H1 (cell line): ENCODE data around the gene APEH. TPM values are rescaled to one million over a fixed set of nuclear protein-coding genes. Genes with fewer than 3 reads are reported as not detected.

Experiments
- CTCF ChIA-PET: fragments of 300-600 bp; sonication (Branson Sonifier 250); formaldehyde crosslinking; loops from one replicate; lab custom pipeline; 2021; ENCODE audit not compliant: partially characterized antibody; lab: Charles Lee
- POLR2A ChIA-PET: fragments of 300-600 bp; sonication (Branson Sonifier 250); formaldehyde crosslinking; loops from one replicate; lab custom pipeline; 2021; ENCODE audit warnings: inconsistent platforms; ENCODE audit not compliant: partially characterized antibody; lab: Charles Lee
- DNase-seq, 2 experiments: peaks; one replicate each; pipeline versions ENCODE4 v3.0.0 to v3.0.0-alpha.2; 2010 to 2022; ENCODE audit warnings: low spot score in 2 of 2, low read depth in 1 of 2, mixed read lengths in 1 of 2
- FAIRE-seq: peaks from 2 replicates; lab custom pipeline; 2011; peaks lifted over from hg19 to GRCh38; lab: Jason Lieb, UNC
- H2AFZ ChIP-seq: 2 replicates; pipeline ENCODE4 v1.8.1; 2012; ENCODE audit warnings: low read length, inconsistent platforms
- H2AK5ac ChIP-seq: 2 replicates; pipeline ENCODE4 v1.6.1; 2013; ENCODE audit warnings: low read depth, low read length
- H2BK120ac ChIP-seq: replicated peaks from 2 replicates; pipeline ENCODE3; 2013; ENCODE audit warnings: low read depth, low read length, inconsistent platforms
- H2BK12ac ChIP-seq: 2 replicates; pipeline ENCODE4 v1.6.1; 2013; ENCODE audit warnings: low read depth, low read length
- H2BK15ac ChIP-seq: 2 replicates; pipeline ENCODE4 v1.6.1; 2013; ENCODE audit warnings: low read length
- H2BK20ac ChIP-seq: 2 replicates; pipeline ENCODE4 v1.6.1; 2013; ENCODE audit warnings: low read length
- H2BK5ac ChIP-seq: 2 replicates; pipeline ENCODE4 v1.6.1; 2013; ENCODE audit warnings: low read depth, low read length
- H3K14ac ChIP-seq: 2 replicates; pipeline ENCODE4 v1.6.1; 2013; ENCODE audit warnings: inconsistent platforms; ENCODE audit not compliant: insufficient read length
- H3K18ac ChIP-seq: 2 replicates; pipeline ENCODE4 v1.6.1; 2013; ENCODE audit warnings: low read length; ENCODE audit errors: extremely low read depth
- H3K23ac ChIP-seq: 2 replicates; pipeline ENCODE4 v1.6.1; 2013; ENCODE audit warnings: inconsistent platforms; ENCODE audit not compliant: insufficient read length
- H3K23me2 ChIP-seq: 2 replicates; pipeline ENCODE4 v1.6.1; 2013; ENCODE audit warnings: low read depth, low read length
- H3K27ac ChIP-seq: 2 replicates; pipeline ENCODE4 v1.6.1; 2011; ENCODE audit warnings: low read depth, low read length, inconsistent platforms
- H3K27me3 ChIP-seq, 4 experiments: replicated peaks in 1 of 4; 1 replicate in 1 of 4; 2 replicates in 3 of 4; pipeline versions ENCODE4 v1.6.1 to v1.8.1; 2011 to 2013; ENCODE audit warnings: low read length in 3 of 4, mild to moderate bottlenecking in 3 of 4, inconsistent platforms in 2 of 4, mixed read lengths in 2 of 4, moderate library complexity in 1 of 4; ENCODE audit not compliant: control insufficient read depth in 3 of 4, insufficient read depth in 3 of 4; ENCODE audit errors: extremely low read depth in 1 of 4
- H3K36me3 ChIP-seq, 4 experiments: 2 replicates each; pipeline versions ENCODE4 v1.6.1 to v1.8.1; 2011 to 2013; ENCODE audit warnings: mild to moderate bottlenecking in 4 of 4, low read length in 3 of 4, moderate library complexity in 2 of 4, control low read depth in 1 of 4, inconsistent platforms in 1 of 4; ENCODE audit not compliant: insufficient read depth in 4 of 4, control insufficient read depth in 2 of 4
- H3K4ac ChIP-seq: replicated peaks from 2 replicates; pipeline ENCODE3; 2013; ENCODE audit warnings: low read length, low read depth, mixed read lengths, inconsistent platforms; ENCODE audit not compliant: insufficient read length
- H3K4me1 ChIP-seq, 4 experiments: replicated peaks in 1 of 4; 1 replicate in 1 of 4; 2 replicates in 3 of 4; pipeline versions ENCODE4 v1.6.1 to v1.8.1; 2011 to 2013; ENCODE audit warnings: low read length in 3 of 4, inconsistent platforms in 2 of 4, mixed read lengths in 1 of 4; ENCODE audit not compliant: insufficient read depth in 4 of 4, control insufficient read depth in 3 of 4
- H3K4me2 ChIP-seq, 2 experiments: 2 replicates each; pipeline versions ENCODE4 v1.6.1 to v1.8.1; 2011 to 2013; ENCODE audit warnings: low read depth in 2 of 2, low read length in 2 of 2, control low read depth in 1 of 2, inconsistent platforms in 1 of 2, mild to moderate bottlenecking in 1 of 2; ENCODE audit not compliant: insufficient read depth in 1 of 2
- H3K4me3 ChIP-seq, 4 experiments: fragments of 200-600, 300-600 bp in 1 of 4; sonication (generic), shearing (Covaris generic), sonication (Bioruptor Twin) in 1 of 4; 2 replicates each; pipeline versions ENCODE4 v1.5.1 to v1.8.1; 2011 to 2016; ENCODE audit warnings: low read length in 4 of 4, low read depth in 3 of 4, control low read depth in 2 of 4, inconsistent platforms in 2 of 4, mild to moderate bottlenecking in 2 of 4, mixed read lengths in 1 of 4, moderate library complexity in 1 of 4; ENCODE audit not compliant: insufficient read depth in 2 of 4; ENCODE audit errors: extremely low read depth in 1 of 4
- H3K56ac ChIP-seq: replicated peaks from 2 replicates; pipeline ENCODE3; 2013; ENCODE audit warnings: low read depth, mild to moderate bottlenecking, mixed read lengths, low read length, inconsistent platforms; ENCODE audit not compliant: insufficient read length
- H3K79me1 ChIP-seq: 2 replicates; pipeline ENCODE4 v1.6.1; 2013; ENCODE audit warnings: low read depth, low read length, control low read depth
- H3K79me2 ChIP-seq, 2 experiments: 2 replicates each; pipeline versions ENCODE4 v1.6.1 to v1.8.1; 2012 to 2013; ENCODE audit warnings: low read length in 2 of 2, mild to moderate bottlenecking in 2 of 2, inconsistent platforms in 1 of 2; ENCODE audit not compliant: insufficient read depth in 2 of 2, control insufficient read depth in 1 of 2
- H3K9ac ChIP-seq, 4 experiments: replicated peaks in 1 of 4; 1 replicate in 1 of 4; 2 replicates in 3 of 4; pipeline versions ENCODE4 v1.6.1 to v1.8.1; 2011 to 2013; ENCODE audit warnings: low read depth in 3 of 4, low read length in 3 of 4, control low read depth in 2 of 4, mild to moderate bottlenecking in 2 of 4, moderate library complexity in 2 of 4, inconsistent platforms in 1 of 4; ENCODE audit errors: extremely low read depth in 1 of 4
- H3K9me3 ChIP-seq, 2 experiments: 2 replicates each; pipeline versions ENCODE4 v1.6.1 to v1.8.1; 2012 to 2013; ENCODE audit warnings: mild to moderate bottlenecking in 2 of 2, moderate library complexity in 2 of 2, control low read depth in 1 of 2, inconsistent platforms in 1 of 2, low read depth in 1 of 2, low read length in 1 of 2, mixed read lengths in 1 of 2; ENCODE audit not compliant: insufficient read depth in 2 of 2
- H4K20me1 ChIP-seq, 2 experiments: replicated peaks in 1 of 2; 2 replicates each; pipeline versions ENCODE3 to v1.8.1; 2011 to 2013; ENCODE audit warnings: inconsistent platforms in 2 of 2, low read length in 2 of 2, mild to moderate bottlenecking in 1 of 2; ENCODE audit not compliant: insufficient read depth in 2 of 2, control insufficient read depth in 1 of 2
- H4K5ac ChIP-seq: 2 replicates; pipeline ENCODE4 v1.6.1; 2013; ENCODE audit warnings: low read length, low read depth, mixed read lengths, inconsistent platforms; ENCODE audit not compliant: insufficient read length
- H4K8ac ChIP-seq: 2 replicates; pipeline ENCODE4 v1.8.0; 2013; ENCODE audit warnings: mild to moderate bottlenecking, moderate library complexity, low read length, inconsistent platforms; ENCODE audit not compliant: insufficient read depth; ENCODE audit errors: extremely low read depth
- H4K91ac ChIP-seq: replicated peaks from 2 replicates; pipeline ENCODE3; 2013; ENCODE audit warnings: low read length, mixed read lengths, inconsistent platforms; ENCODE audit not compliant: insufficient read length
- CEBPB ChIP-seq: IDR thresholded peaks from 2 replicates; pipeline ENCODE4 v1.6.1; 2012; ENCODE audit warnings: low read depth, low read length
- POLR2AphosphoS5 ChIP-seq: IDR thresholded peaks from 2 replicates; pipeline ENCODE4 v1.6.1; 2011; ENCODE audit warnings: low read depth, low read length
- WGBS, 2 experiments: shearing (Covaris generic) in 1 of 2; methylation state at CpG; one replicate each; pipeline versions ENCODE4 v1.1.6 to v1.1.7; 2013 to 2015; ENCODE audit warnings: low lambda C conversion rate in 2 of 2, mixed read lengths in 2 of 2, inconsistent platforms in 1 of 2, low coverage in 1 of 2, missing lambda C conversion rate in 1 of 2; ENCODE audit not compliant: insufficient replicate concordance in 2 of 2, insufficient coverage in 1 of 2, insufficient read length in 1 of 2; ENCODE audit errors: extremely low coverage in 1 of 2, missing lambda C conversion rate in 1 of 2; 5-methylcytosine and 5-hydroxymethylcytosine counted together
- polyA plus RNA-seq, 7 experiments: library from polyadenylated mRNA; depleted of rRNA in 3 of 7; stranded (reverse) in 5 of 7; unstranded in 2 of 7; fragments of >200 nt in 5 of 7; fragments of 200-250 nt in 2 of 7; gene quantifications; 1 replicate in 5 of 7; 2 replicates in 1 of 7; 4 replicates in 1 of 7; pipeline versions ENCODE4 v1.2.1 to v1.2.3, GENCODE V29; 2011 to 2013; ENCODE audit warnings: missing spikeins in 2 of 7, mixed read lengths in 2 of 7
- total RNA-seq: library from RNA; stranded (reverse); fragmentation: NEBNext Ultra II Directional; extraction: Animal tissue kit (Norgen Biotek cat#: 25700); gene quantifications from 2 replicates; pipeline ENCODE4 v1.2.1, GENCODE V29; 2021

APEH gene
- total and polyA plus RNA-seq, 2 of the 8 experiments (the other 6 are each of a cell fraction or from before 2014, with no cell fraction given): 222 to 260 TPM

DNA sequence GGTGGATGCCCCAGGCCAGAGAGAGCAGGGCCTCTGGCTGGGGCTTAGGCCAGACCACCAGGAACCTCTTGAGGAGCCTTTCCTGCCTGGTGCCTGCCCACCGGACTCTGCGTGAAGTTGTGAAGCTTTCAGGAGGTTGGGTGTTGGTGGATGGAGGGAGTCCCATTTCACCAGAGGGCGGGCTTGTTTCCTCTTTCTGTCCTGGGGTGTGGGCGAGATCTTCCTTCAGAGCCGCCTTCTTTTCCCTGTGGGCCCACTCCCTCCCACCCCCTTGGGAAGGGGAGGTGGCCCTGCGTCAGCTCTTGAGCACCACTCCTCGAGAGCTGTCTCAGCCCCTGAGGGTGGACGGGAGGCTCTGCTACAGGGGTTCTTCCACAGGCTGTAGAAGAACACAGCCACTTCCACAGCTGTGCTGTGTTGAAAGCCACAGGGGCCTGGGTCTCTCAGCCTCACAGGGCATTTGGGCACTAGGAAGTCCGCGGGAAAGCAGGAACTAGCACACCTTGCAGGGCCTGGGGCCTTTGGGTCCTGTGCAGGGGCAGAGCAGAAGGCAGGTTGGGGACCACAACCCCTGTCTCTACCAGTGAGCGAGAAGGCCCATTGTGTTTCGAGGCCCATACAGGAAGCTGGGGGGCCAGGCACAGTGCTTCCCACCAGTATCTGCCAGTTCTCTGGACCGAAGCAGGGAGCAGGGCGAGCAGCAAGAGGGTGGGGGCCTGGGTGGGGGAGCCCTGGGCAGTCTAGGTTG, 43.2 kb downstream of the APEH start:
- no peak overlapping the region for H3K27ac ChIP-seq
- H4K8ac ChIP-seq: no peak overlapping the region
- no peak overlapping the region for H2BK5ac ChIP-seq
- peak; percentile 61; the same call in 1 of the 2 replicates for TF ChIP-seq POLR2AphosphoS5
- no peak for TF ChIP-seq CEBPB
- TF ChIP-seq, all 59 proteins: peak for 1
- FAIRE-seq: no peak
- no peak overlapping the region for H3K14ac ChIP-seq
- H4K91ac ChIP-seq: no peak overlapping the region
- no peak overlapping the region for H2AK5ac ChIP-seq
- no peak overlapping the region for H3K56ac ChIP-seq
- peak overlapping the region in 1 of 2 experiments; percentile 63; a peak in 1 of 4 replicates for H3K4me2 ChIP-seq
- POLR2A ChIA-PET: interaction anchor here (0.6 to 7.3 kb wide), 7 partner anchors 9 to 1007 kb away, joined by 3 to 57 read pairs (median 6); partner anchors contain the start of genes MST1 and RNF123
- H2BK120ac ChIP-seq: no peak overlapping the region
- H2AFZ ChIP-seq: no peak overlapping the region
- CTCF ChIA-PET: interaction anchor here (0.9 to 7.8 kb wide), 6 partner anchors 9 to 188 kb away, joined by 3 to 127 read pairs (median 5); no protein-coding TSS in a partner anchor
- no peak overlapping the region for H3K9ac ChIP-seq
- H3K23ac ChIP-seq: no peak overlapping the region
- no peak overlapping the region for H4K5ac ChIP-seq
- no peaks in the 10 kb centered on the region for H3K27me3 ChIP-seq
- peak in 1 of 2 experiments; percentile 43 for DNase-seq
- no peaks in the 10 kb centered on the region; the same call in 1 of the 2 replicates for H3K79me1 ChIP-seq
- peaks cover 9% of the 10 kb centered on the region; the same call in 1 of the 2 replicates for H3K23me2 ChIP-seq
- no peak overlapping the region for H3K18ac ChIP-seq
- H2BK15ac ChIP-seq: no peak overlapping the region
- H3K4me1 ChIP-seq: peaks cover 0 to 12% (median 9%) of the 10 kb centered on the region in 4 experiments; a peak in 5 of 7 replicates
- peaks cover 6 to 13% (median 8%) of the 10 kb centered on the region in 4 experiments; a peak in 4 of 8 replicates for H3K36me3 ChIP-seq
- no peaks in the 10 kb centered on the region for H3K9me3 ChIP-seq
- no peak overlapping the region for H2BK20ac ChIP-seq
- H3K4me3 ChIP-seq: no peak overlapping the region
- no peak overlapping the region for H3K4ac ChIP-seq
- peaks cover 5 to 21% of the 10 kb centered on the region in 2 experiments for H4K20me1 ChIP-seq
- WGBS, 2 experiments: 80% methylated on average over 14 of the region's 14 CpGs; no CpG with 5 or more reads in 1 of the 2 experiments
- no peak overlapping the region for H2BK12ac ChIP-seq
- H3K79me2 ChIP-seq: no peaks in the 10 kb centered on the region
